ENCODE measurements around the gene DAAM2. TPM values are rescaled to one million over a fixed set of nuclear protein-coding genes. Genes with fewer than 3 reads are reported as not detected.

Gene DAAM2
- total and polyA plus RNA-seq, 2 donors (not counting 1 experiment from before 2014, with no cell fraction given), result 41.5 to 48.2 TPM

DNA sequence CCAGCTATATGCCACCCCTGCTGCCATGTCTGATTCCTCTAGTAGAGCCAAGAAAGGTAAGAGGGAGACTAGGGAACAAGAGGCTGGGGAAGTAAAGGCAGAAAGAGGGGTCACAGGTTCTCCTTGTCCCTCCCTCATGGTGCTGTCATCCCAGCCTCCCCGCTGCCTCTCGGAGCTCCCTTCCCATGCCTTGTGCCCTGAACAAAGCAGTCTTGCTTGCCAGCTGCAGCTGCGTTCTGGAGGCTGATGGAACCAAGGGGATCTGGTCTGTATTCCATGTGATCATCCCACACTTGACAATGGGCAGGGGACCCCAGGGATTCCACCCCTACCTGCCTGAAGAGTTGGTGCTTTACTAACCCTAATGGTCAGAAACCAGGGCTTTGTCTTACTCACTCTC lies 61.4 kb downstream of the DAAM2 start:
- Histone ChIP-seq H3K4me1 (ENCODE audit: control insufficient read depth, extremely low read depth, insufficient read depth, low read length) (peaks cover 10% of the 10 kb centered on the region), H4K20me1 (ENCODE audit: control insufficient read depth, extremely low read depth, insufficient read depth, low read length) (no peaks in the 10 kb centered on the region), H3K79me2 (ENCODE audit: control insufficient read depth, insufficient read depth, low read length) (no peaks in the 10 kb centered on the region), H3K27ac (ENCODE audit: insufficient read depth, low read length) (no peak overlapping the region), H3K36me3 (ENCODE audit: control insufficient read depth, insufficient read depth, low read length) (peaks cover 4% of the 10 kb centered on the region), H3K4me2 (ENCODE audit: extremely low read depth, insufficient read depth, low read length) (no peak overlapping the region), H3K27me3 (ENCODE audit: control insufficient read depth, insufficient read depth, low read length) (no peaks in the 10 kb centered on the region), H2AFZ (ENCODE audit: low read length) (no peak overlapping the region), H3K4me3 (replicated peaks in 1 of 4; ENCODE audit: control extremely low read depth in 1 of 4, insufficient read depth in 1 of 4, low read depth in 3 of 4, low read length in 4 of 4) (no peak overlapping the region), H3K9me3 (ENCODE audit: control insufficient read depth, insufficient read depth, low read depth, low read length) (no peaks in the 10 kb centered on the region), H3K9ac (ENCODE audit: insufficient read depth, low read length) (no peak overlapping the region)
- no peak for TF ChIP-seq EZH2 (IDR thresholded peaks at IDR 0.05; ENCODE audit: low read length, missing control alignments)
- TF ChIP-seq, protein P1, sequence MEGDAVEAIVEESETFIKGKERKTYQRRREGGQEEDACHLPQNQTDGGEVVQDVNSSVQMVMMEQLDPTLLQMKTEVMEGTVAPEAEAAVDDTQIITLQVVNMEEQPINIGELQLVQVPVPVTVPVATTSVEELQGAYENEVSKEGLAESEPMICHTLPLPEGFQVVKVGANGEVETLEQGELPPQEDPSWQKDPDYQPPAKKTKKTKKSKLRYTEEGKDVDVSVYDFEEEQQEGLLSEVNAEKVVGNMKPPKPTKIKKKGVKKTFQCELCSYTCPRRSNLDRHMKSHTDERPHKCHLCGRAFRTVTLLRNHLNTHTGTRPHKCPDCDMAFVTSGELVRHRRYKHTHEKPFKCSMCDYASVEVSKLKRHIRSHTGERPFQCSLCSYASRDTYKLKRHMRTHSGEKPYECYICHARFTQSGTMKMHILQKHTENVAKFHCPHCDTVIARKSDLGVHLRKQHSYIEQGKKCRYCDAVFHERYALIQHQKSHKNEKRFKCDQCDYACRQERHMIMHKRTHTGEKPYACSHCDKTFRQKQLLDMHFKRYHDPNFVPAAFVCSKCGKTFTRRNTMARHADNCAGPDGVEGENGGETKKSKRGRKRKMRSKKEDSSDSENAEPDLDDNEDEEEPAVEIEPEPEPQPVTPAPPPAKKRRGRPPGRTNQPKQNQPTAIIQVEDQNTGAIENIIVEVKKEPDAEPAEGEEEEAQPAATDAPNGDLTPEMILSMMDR (conservative IDR thresholded peaks at IDR 0.05 in 1 of 2, IDR thresholded peaks at IDR 0.05 in 1 of 2; ENCODE audit: low read depth in 1 of 2, low read length in 2 of 2), result no peak
- DNase-seq (ENCODE audit: low read depth in 2 of 2), result no peak

DNA sequence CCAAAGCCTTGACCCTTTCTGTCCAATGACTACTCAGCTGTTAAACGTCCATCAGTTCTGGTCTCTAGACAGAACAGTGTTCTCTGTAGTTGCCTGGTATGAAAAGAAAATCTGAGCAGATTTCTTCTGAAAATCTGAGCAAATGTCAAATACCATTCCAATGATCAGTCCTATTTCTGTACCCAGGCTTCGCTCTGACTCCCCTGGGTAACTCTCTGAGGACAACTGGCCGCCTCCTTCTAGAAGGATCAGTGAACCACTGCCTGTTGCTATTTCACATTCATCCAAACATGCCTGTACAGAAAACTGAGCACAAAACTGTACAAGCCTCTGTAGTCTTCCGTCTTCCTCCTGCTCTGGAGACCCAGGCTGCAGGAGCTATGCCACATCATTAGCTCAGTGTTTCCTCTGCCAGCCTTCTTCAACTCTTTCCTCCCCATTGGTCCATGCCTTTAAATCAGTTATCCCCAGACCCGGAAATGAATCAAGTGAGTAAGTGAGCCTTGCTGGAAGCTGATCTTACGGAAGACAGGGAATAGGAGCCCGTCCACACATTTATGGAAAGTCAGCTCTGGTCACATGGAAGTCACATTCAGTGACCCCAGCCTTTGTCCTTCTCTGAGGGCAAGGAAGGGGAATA lies 63.3 kb downstream of the DAAM2 start:
- no peak overlapping the region for H3K9ac ChIP-seq (ENCODE audit: insufficient read depth, low read length)
- no peaks in the 10 kb centered on the region for H3K79me2 ChIP-seq (ENCODE audit: control insufficient read depth, insufficient read depth, low read length)
- H4K20me1 ChIP-seq (ENCODE audit: control insufficient read depth, extremely low read depth, insufficient read depth, low read length), result no peaks in the 10 kb centered on the region
- H3K4me3 ChIP-seq (replicated peaks in 1 of 4; ENCODE audit: control extremely low read depth in 1 of 4, insufficient read depth in 1 of 4, low read depth in 3 of 4, low read length in 4 of 4), result no peak overlapping the region
- DNase-seq (ENCODE audit: low read depth in 2 of 2), result peak; percentile 25 to 44
- H2AFZ ChIP-seq (ENCODE audit: low read length), result no peak overlapping the region
- peak overlapping the region; percentile 50 for H3K27ac ChIP-seq (ENCODE audit: insufficient read depth, low read length)
- no peak for TF ChIP-seq EZH2 (IDR thresholded peaks at IDR 0.05; ENCODE audit: low read length, missing control alignments)
- TF ChIP-seq, protein P1 (conservative IDR thresholded peaks at IDR 0.05 in 1 of 2, IDR thresholded peaks at IDR 0.05 in 1 of 2; ENCODE audit: low read depth in 1 of 2, low read length in 2 of 2), result no peak
- no peaks in the 10 kb centered on the region for H3K9me3 ChIP-seq (ENCODE audit: control insufficient read depth, insufficient read depth, low read depth, low read length)
- no peaks in the 10 kb centered on the region for H3K27me3 ChIP-seq (ENCODE audit: control insufficient read depth, insufficient read depth, low read length)
- peaks cover 4% of the 10 kb centered on the region for H3K36me3 ChIP-seq (ENCODE audit: control insufficient read depth, insufficient read depth, low read length)
- peaks cover 7% of the 10 kb centered on the region for H3K4me1 ChIP-seq (ENCODE audit: control insufficient read depth, extremely low read depth, insufficient read depth, low read length)
- H3K4me2 ChIP-seq (ENCODE audit: extremely low read depth, insufficient read depth, low read length), result no peak overlapping the region

DNA sequence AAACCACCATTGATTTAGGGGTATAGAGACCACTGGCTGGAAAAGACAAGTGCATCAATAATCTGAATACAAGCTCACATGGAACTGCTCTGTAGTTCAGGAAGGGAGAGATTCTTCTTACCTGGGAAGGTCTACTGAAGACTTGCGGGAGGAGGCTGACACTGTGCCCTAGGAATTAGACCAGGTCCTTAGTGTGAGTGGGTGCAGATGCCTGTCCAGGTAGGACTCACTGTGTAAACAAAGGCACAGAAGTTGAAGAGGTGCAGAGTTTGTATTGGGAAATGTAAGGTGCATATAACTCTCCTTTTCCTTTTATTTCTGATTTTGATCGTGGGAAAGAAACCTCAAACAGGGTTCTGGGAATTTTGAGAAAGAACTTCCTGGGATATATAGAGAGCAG lies 66.8 kb downstream of the DAAM2 start:
- Histone ChIP-seq H2AFZ (ENCODE audit: low read length) (no peak overlapping the region), H3K4me2 (ENCODE audit: extremely low read depth, insufficient read depth, low read length) (no peak overlapping the region), H3K9ac (ENCODE audit: insufficient read depth, low read length) (no peak overlapping the region), H3K27ac (ENCODE audit: insufficient read depth, low read length) (no peak overlapping the region), H3K4me1 (ENCODE audit: control insufficient read depth, extremely low read depth, insufficient read depth, low read length) (peaks cover 2% of the 10 kb centered on the region), H3K27me3 (ENCODE audit: control insufficient read depth, insufficient read depth, low read length) (no peaks in the 10 kb centered on the region), H4K20me1 (ENCODE audit: control insufficient read depth, extremely low read depth, insufficient read depth, low read length) (no peaks in the 10 kb centered on the region), H3K79me2 (ENCODE audit: control insufficient read depth, insufficient read depth, low read length) (no peaks in the 10 kb centered on the region), H3K36me3 (ENCODE audit: control insufficient read depth, insufficient read depth, low read length) (peaks cover 6% of the 10 kb centered on the region), H3K9me3 (ENCODE audit: control insufficient read depth, insufficient read depth, low read depth, low read length) (no peaks in the 10 kb centered on the region), H3K4me3 (replicated peaks in 1 of 4; ENCODE audit: control extremely low read depth in 1 of 4, insufficient read depth in 1 of 4, low read depth in 3 of 4, low read length in 4 of 4) (no peak overlapping the region)
- no peak for DNase-seq (ENCODE audit: low read depth in 2 of 2)
- no peak for TF ChIP-seq EZH2 (IDR thresholded peaks at IDR 0.05; ENCODE audit: low read length, missing control alignments)
- TF ChIP-seq, protein P1 (conservative IDR thresholded peaks at IDR 0.05 in 1 of 2, IDR thresholded peaks at IDR 0.05 in 1 of 2; ENCODE audit: low read depth in 1 of 2, low read length in 2 of 2), result no peak
